Measurements from ENCODE around the gene SH3BP4. TPM values are rescaled to one million over a fixed set of nuclear protein-coding genes. Genes with fewer than 3 reads are reported as not detected.

The SH3BP4 gene
- total RNA-seq, 2 experiments from 2014 or later = 0.18 to 0.33 TPM

DNA sequence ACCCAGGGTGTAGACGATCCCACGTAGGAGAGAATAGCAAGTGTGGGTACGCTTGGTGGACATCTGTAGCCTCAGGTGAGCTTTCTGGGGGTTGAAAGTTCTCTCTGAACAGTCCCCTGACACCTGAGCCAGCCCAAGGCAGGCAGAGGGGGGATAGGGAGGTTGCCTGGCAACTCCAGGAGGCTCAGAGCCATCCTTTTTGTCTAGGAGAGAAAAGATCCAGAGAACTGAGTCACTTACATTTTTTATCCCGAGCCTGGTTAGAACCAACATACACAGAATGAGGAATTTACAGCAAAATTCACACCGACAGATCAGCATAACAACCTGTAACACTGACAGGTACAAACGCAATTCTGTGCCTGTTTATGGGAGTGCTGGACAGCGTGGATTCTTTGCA is 113.2 kb downstream of the SH3BP4 start:
- H3K9me3 Mint-ChIP-seq = peaks cover 3% of the 10 kb centered on the region

GRCh38 chr2:235066490-235066889 is 114.7 kb downstream of the SH3BP4 start:
- Mint-ChIP-seq H3K27me3 (peaks cover 17% of the 10 kb centered on the region), H3K27ac (no peak overlapping the region), H3K36me3 (no peaks in the 10 kb centered on the region), H3K4me1 (no peaks in the 10 kb centered on the region), H3K9me3 (peaks cover 3% of the 10 kb centered on the region), H3K4me3 (no peak overlapping the region)
- no peak for DNase-seq

More for the DNA sequence above, 113.2 kb downstream of the SH3BP4 start:
- H3K4me1 Mint-ChIP-seq = no peaks in the 10 kb centered on the region
- H3K27me3 Mint-ChIP-seq = peaks cover 21% of the 10 kb centered on the region
- H3K4me3 Mint-ChIP-seq = no peak overlapping the region
- H3K27ac Mint-ChIP-seq = no peak overlapping the region
- DNase-seq = no peak
- H3K36me3 Mint-ChIP-seq = no peaks in the 10 kb centered on the region

DNA sequence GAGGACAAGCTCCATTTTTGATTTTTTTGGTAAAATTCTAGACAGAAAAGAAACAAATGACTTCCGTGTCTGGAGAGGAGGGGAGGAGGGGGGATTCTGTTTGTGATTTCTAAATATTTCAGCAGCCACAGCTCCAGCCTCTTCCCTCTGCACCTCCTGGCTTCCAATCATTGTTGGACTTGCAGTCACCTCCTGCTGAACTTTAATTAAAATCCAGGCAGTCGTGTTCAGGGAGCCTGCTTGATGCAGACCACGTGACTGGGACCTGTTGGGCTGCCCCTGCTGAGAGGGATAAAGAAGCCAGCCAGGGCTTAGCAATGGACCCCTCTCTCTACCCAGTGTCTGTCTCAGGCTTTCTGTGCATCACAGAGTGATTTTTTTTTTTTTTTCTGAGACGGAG is 115.1 kb downstream of the SH3BP4 start:
- H3K36me3 Mint-ChIP-seq = no peaks in the 10 kb centered on the region
- H3K4me1 Mint-ChIP-seq = no peaks in the 10 kb centered on the region
- no peak for DNase-seq
- peaks cover 13% of the 10 kb centered on the region for H3K27me3 Mint-ChIP-seq
- H3K9me3 Mint-ChIP-seq = peaks cover 3% of the 10 kb centered on the region
- H3K4me3 Mint-ChIP-seq = no peak overlapping the region
- H3K27ac Mint-ChIP-seq = no peak overlapping the region

GRCh38 chr2:235068701-235069100 is 116.9 kb downstream of the SH3BP4 start:
- H3K9me3 Mint-ChIP-seq = peaks cover 3% of the 10 kb centered on the region
- no peaks in the 10 kb centered on the region for H3K36me3 Mint-ChIP-seq
- H3K4me3 Mint-ChIP-seq = no peak overlapping the region
- H3K4me1 Mint-ChIP-seq = no peaks in the 10 kb centered on the region
- H3K27ac Mint-ChIP-seq = no peak overlapping the region
- DNase-seq = no peak
- peaks cover 11% of the 10 kb centered on the region for H3K27me3 Mint-ChIP-seq

DNA sequence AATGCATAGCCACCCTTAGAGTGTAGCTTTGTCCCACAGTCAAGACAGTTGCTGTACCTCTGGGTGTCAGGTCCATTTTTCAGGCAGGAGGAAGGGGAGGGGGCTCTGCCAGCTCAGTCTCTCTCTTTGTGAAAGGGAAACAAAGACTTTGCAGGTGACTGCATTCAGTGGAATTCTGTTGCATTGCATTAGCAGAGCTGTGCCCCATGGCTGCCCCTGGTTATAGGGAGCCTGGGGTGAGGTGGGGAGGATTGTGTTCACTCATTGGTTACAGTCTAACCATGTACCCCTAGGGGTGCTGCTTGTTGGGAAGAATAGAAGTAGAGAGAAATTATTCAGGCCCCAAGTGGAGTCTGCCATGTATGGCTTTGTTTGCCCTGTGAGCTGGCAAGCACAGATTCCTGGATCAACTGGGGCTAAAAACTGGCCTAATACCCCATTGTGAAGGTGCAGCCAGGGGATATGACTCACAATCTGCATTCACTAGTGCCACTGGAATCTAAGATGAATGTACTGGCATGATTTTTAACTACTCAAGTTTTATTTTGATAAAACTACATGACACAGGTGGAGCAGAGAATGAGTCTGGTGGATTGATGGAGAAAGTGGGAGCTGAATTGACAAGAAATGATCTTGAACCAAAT is 118.4 kb downstream of the SH3BP4 start:
- Mint-ChIP-seq H3K27me3 (peaks cover 11% of the 10 kb centered on the region), H3K4me1 (no peaks in the 10 kb centered on the region), H3K27ac (no peak overlapping the region), H3K36me3 (no peaks in the 10 kb centered on the region), H3K9me3 (peaks cover 3% of the 10 kb centered on the region), H3K4me3 (no peak overlapping the region)
- DNase-seq = no peak

DNA sequence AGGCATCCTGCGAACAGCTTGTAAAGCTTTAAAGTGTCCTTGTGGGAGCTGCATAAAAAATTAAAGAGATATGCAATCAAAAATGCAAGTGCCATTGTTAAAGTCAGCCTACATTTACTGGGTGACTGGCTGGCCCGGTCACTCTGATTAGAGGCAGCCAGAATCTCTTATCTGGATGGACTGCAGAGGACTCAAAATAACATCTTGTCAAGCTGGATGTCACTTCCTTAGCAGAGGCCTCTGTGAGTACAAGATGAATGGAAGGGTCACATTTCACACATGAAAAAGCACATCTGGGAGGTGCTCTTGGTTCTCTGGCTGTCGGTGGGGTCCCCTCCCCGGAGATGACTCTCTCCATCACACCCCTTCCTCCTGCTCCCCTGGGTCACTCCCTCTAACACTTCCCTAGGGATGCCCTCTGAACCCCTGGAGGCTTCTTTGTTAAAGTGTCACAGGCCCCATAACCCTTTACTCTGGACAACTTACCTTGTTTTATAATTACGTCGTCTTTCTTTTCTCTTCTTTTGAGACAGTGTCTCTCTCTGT is 122.1 kb downstream of the SH3BP4 start:
- no peak overlapping the region for H3K27ac Mint-ChIP-seq
- H3K36me3 Mint-ChIP-seq = no peaks in the 10 kb centered on the region
- H3K4me1 Mint-ChIP-seq = no peaks in the 10 kb centered on the region
- H3K27me3 Mint-ChIP-seq = peaks cover 7% of the 10 kb centered on the region
- DNase-seq = no peak
- H3K4me3 Mint-ChIP-seq = no peak overlapping the region
- H3K9me3 Mint-ChIP-seq = peaks cover 2% of the 10 kb centered on the region

GRCh38 chr2:235077046-235077445 is 125.2 kb downstream of the SH3BP4 start:
- no peaks in the 10 kb centered on the region for H3K36me3 Mint-ChIP-seq
- DNase-seq = no peak
- H3K9me3 Mint-ChIP-seq = no peaks in the 10 kb centered on the region
- no peaks in the 10 kb centered on the region for H3K27me3 Mint-ChIP-seq
- no peaks in the 10 kb centered on the region for H3K4me1 Mint-ChIP-seq
- no peak overlapping the region for H3K4me3 Mint-ChIP-seq
- H3K27ac Mint-ChIP-seq = no peak overlapping the region

DNA sequence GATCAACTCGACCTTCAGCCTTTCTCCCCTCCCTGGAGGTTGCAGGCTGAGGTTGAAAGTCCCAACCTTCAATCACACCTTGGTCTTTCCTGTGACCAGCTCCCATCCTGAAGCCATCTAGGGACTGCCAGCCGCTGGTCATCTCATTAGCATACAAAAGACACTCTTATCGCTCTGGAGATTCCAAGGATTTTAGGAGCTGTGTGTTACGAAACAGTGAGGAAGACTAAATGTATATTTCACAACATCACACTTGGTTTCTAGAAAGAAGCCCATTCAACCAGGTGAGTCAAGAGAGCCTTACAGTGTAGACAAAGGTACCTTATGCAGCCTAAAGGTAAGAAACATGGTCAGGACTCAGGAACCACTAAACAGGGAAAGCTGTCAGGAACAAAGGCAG is 126.4 kb downstream of the SH3BP4 start:
- no peaks in the 10 kb centered on the region for H3K36me3 Mint-ChIP-seq
- no peaks in the 10 kb centered on the region for H3K27me3 Mint-ChIP-seq
- H3K27ac Mint-ChIP-seq = no peak overlapping the region
- H3K9me3 Mint-ChIP-seq = no peaks in the 10 kb centered on the region
- DNase-seq = no peak
- H3K4me3 Mint-ChIP-seq = no peak overlapping the region
- H3K4me1 Mint-ChIP-seq = no peaks in the 10 kb centered on the region

- no peak for DNase-seq
- no peaks in the 10 kb centered on the region for H3K27me3 Mint-ChIP-seq
- no peak overlapping the region for H3K27ac Mint-ChIP-seq
- no peaks in the 10 kb centered on the region for H3K9me3 Mint-ChIP-seq
- H3K4me1 Mint-ChIP-seq = no peaks in the 10 kb centered on the region
- no peak overlapping the region for H3K4me3 Mint-ChIP-seq
- no peaks in the 10 kb centered on the region for H3K36me3 Mint-ChIP-seq
These were observed 127.2 kb downstream of the SH3BP4 start for GRCh38 chr2:235078914-235079472.

DNA sequence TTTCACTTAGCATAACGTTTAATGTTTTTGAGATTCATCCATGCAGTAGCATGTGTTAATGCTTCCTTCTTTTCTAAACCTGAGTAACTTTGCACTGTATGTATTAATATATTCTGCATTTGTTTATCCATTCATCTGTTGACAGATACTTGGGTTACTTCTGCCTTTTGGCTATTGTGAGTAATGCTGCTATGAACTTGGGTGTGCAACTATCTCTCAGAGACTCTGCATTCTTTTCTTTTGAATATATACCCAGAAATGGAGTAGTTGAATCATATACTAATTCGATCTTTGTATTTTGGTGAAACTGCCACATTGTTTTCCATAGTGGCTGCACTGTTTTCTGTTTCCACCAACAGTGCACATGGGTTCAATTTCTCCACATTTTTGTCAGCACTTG is 128.3 kb downstream of the SH3BP4 start:
- Mint-ChIP-seq H3K4me1 (no peaks in the 10 kb centered on the region), H3K9me3 (no peaks in the 10 kb centered on the region), H3K27me3 (no peaks in the 10 kb centered on the region), H3K4me3 (no peak overlapping the region), H3K27ac (no peak overlapping the region), H3K36me3 (no peaks in the 10 kb centered on the region)
- no peak for DNase-seq

DNA sequence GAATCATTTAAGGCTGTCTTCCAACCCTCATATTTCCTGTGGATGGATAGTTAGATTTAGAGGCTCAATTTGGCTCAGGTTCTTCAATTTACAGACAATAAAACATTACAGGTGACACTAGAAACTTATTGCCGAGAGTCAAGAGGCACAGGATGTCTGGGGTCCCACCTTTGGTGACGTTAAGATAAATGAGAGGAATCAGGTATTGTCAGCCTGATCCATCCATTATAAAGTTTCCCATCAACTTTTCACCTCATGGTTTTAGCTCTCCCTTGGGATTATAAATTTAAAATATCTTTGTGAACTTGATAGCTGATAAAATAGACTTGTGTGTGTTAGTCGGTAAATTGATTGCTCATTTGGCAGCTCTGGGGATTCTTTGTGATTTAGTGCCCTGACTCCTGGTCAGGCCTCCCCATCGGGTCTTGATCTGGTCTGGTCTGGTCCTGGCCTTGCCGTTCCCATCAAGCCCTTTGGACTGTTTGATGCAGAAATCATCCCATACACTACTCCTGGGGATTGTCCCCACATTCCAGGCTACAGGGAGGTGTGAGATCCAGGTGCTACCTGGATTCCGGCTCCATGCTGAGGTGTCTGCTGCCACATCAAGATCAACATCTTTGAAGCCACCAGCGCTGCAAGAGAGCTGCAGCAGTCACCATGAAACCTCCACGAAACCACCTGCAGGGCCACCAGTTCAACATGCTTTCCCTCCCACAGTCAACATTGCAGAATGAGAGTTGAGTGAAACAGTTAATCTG is 130.9 kb downstream of the SH3BP4 start:
- Mint-ChIP-seq H3K27ac (no peak overlapping the region), H3K36me3 (no peaks in the 10 kb centered on the region), H3K27me3 (peaks cover 10% of the 10 kb centered on the region), H3K4me3 (no peak overlapping the region), H3K4me1 (no peaks in the 10 kb centered on the region), H3K9me3 (no peaks in the 10 kb centered on the region)
- DNase-seq = no peak

- Mint-ChIP-seq H3K27me3 (peaks cover 20% of the 10 kb centered on the region), H3K9me3 (no peaks in the 10 kb centered on the region), H3K27ac (no peak overlapping the region), H3K36me3 (no peaks in the 10 kb centered on the region), H3K4me3 (no peak overlapping the region), H3K4me1 (no peaks in the 10 kb centered on the region)
- no peak for DNase-seq
These were observed 132.0 kb downstream of the SH3BP4 start for GRCh38 chr2:235083822-235084221.

GRCh38 chr2:235084424-235084823 is 132.6 kb downstream of the SH3BP4 start:
- Mint-ChIP-seq H3K4me1 (no peaks in the 10 kb centered on the region), H3K4me3 (no peak overlapping the region), H3K27ac (no peak overlapping the region), H3K9me3 (no peaks in the 10 kb centered on the region), H3K36me3 (no peaks in the 10 kb centered on the region), H3K27me3 (peaks cover 20% of the 10 kb centered on the region)
- no peak for DNase-seq

GRCh38 chr2:235085476-235085875 is 133.7 kb downstream of the SH3BP4 start:
- Mint-ChIP-seq H3K4me1 (no peaks in the 10 kb centered on the region), H3K27ac (no peak overlapping the region), H3K4me3 (no peak overlapping the region), H3K36me3 (no peaks in the 10 kb centered on the region), H3K9me3 (no peaks in the 10 kb centered on the region), H3K27me3 (peaks cover 20% of the 10 kb centered on the region)
- DNase-seq = no peak

GRCh38 chr2:235086481-235087184 is 134.8 kb downstream of the SH3BP4 start:
- Mint-ChIP-seq H3K4me3 (no peak overlapping the region), H3K36me3 (no peaks in the 10 kb centered on the region), H3K9me3 (no peaks in the 10 kb centered on the region)

More at GRCh38 chr2:235086481-235087184, 134.8 kb downstream of the SH3BP4 start:
- H3K27ac Mint-ChIP-seq = no peak overlapping the region
- no peaks in the 10 kb centered on the region for H3K4me1 Mint-ChIP-seq
- DNase-seq = no peak
- peaks cover 20% of the 10 kb centered on the region for H3K27me3 Mint-ChIP-seq

All from activated naive CD8-positive, alpha-beta T cell treated with anti-CD3 and anti-CD28 coated beads for 36 hours (primary cell).